H1 (cell line): ENCODE measurements around the gene DNAH8. TPM values are rescaled to one million over a fixed set of nuclear protein-coding genes. Genes with fewer than 3 reads are reported as not detected.

ENCODE experiments used
- CTCF ChIA-PET: fragments of 300-600 bp; sonication (Branson Sonifier 250); formaldehyde crosslinking; loops from one replicate; lab custom pipeline; 2021; ENCODE audit not compliant: partially characterized antibody; lab: Charles Lee
- POLR2A ChIA-PET: fragments of 300-600 bp; sonication (Branson Sonifier 250); formaldehyde crosslinking; loops from one replicate; lab custom pipeline; 2021; ENCODE audit warnings: inconsistent platforms; ENCODE audit not compliant: partially characterized antibody; lab: Charles Lee
- DNase-seq, 2 experiments: peaks; one replicate each; pipeline versions ENCODE4 v3.0.0 to v3.0.0-alpha.2; 2010 to 2022; ENCODE audit warnings: low spot score in 2 of 2, low read depth in 1 of 2, mixed read lengths in 1 of 2
- FAIRE-seq: peaks from 2 replicates; lab custom pipeline; 2011; peaks lifted over from hg19 to GRCh38; lab: Jason Lieb, UNC
- H2AFZ ChIP-seq: 2 replicates; pipeline ENCODE4 v1.8.1; 2012; ENCODE audit warnings: low read length, inconsistent platforms
- H2AK5ac ChIP-seq: 2 replicates; pipeline ENCODE4 v1.6.1; 2013; ENCODE audit warnings: low read depth, low read length
- H2BK120ac ChIP-seq: replicated peaks from 2 replicates; pipeline ENCODE3; 2013; ENCODE audit warnings: low read depth, low read length, inconsistent platforms
- H2BK12ac ChIP-seq: 2 replicates; pipeline ENCODE4 v1.6.1; 2013; ENCODE audit warnings: low read depth, low read length
- H2BK15ac ChIP-seq: 2 replicates; pipeline ENCODE4 v1.6.1; 2013; ENCODE audit warnings: low read length
- H2BK20ac ChIP-seq: 2 replicates; pipeline ENCODE4 v1.6.1; 2013; ENCODE audit warnings: low read length
- H2BK5ac ChIP-seq: 2 replicates; pipeline ENCODE4 v1.6.1; 2013; ENCODE audit warnings: low read depth, low read length
- H3K14ac ChIP-seq: 2 replicates; pipeline ENCODE4 v1.6.1; 2013; ENCODE audit warnings: inconsistent platforms; ENCODE audit not compliant: insufficient read length
- H3K18ac ChIP-seq: 2 replicates; pipeline ENCODE4 v1.6.1; 2013; ENCODE audit warnings: low read length; ENCODE audit errors: extremely low read depth
- H3K23ac ChIP-seq: 2 replicates; pipeline ENCODE4 v1.6.1; 2013; ENCODE audit warnings: inconsistent platforms; ENCODE audit not compliant: insufficient read length
- H3K23me2 ChIP-seq: 2 replicates; pipeline ENCODE4 v1.6.1; 2013; ENCODE audit warnings: low read depth, low read length
- H3K27ac ChIP-seq: 2 replicates; pipeline ENCODE4 v1.6.1; 2011; ENCODE audit warnings: low read depth, low read length, inconsistent platforms
- H3K27me3 ChIP-seq, 4 experiments: replicated peaks in 1 of 4; 1 replicate in 1 of 4; 2 replicates in 3 of 4; pipeline versions ENCODE4 v1.6.1 to v1.8.1; 2011 to 2013; ENCODE audit warnings: low read length in 3 of 4, mild to moderate bottlenecking in 3 of 4, inconsistent platforms in 2 of 4, mixed read lengths in 2 of 4, moderate library complexity in 1 of 4; ENCODE audit not compliant: control insufficient read depth in 3 of 4, insufficient read depth in 3 of 4; ENCODE audit errors: extremely low read depth in 1 of 4
- H3K36me3 ChIP-seq, 4 experiments: 2 replicates each; pipeline versions ENCODE4 v1.6.1 to v1.8.1; 2011 to 2013; ENCODE audit warnings: mild to moderate bottlenecking in 4 of 4, low read length in 3 of 4, moderate library complexity in 2 of 4, control low read depth in 1 of 4, inconsistent platforms in 1 of 4; ENCODE audit not compliant: insufficient read depth in 4 of 4, control insufficient read depth in 2 of 4
- H3K4ac ChIP-seq: replicated peaks from 2 replicates; pipeline ENCODE3; 2013; ENCODE audit warnings: low read length, low read depth, mixed read lengths, inconsistent platforms; ENCODE audit not compliant: insufficient read length
- H3K4me1 ChIP-seq, 4 experiments: replicated peaks in 1 of 4; 1 replicate in 1 of 4; 2 replicates in 3 of 4; pipeline versions ENCODE4 v1.6.1 to v1.8.1; 2011 to 2013; ENCODE audit warnings: low read length in 3 of 4, inconsistent platforms in 2 of 4, mixed read lengths in 1 of 4; ENCODE audit not compliant: insufficient read depth in 4 of 4, control insufficient read depth in 3 of 4
- H3K4me2 ChIP-seq, 2 experiments: 2 replicates each; pipeline versions ENCODE4 v1.6.1 to v1.8.1; 2011 to 2013; ENCODE audit warnings: low read depth in 2 of 2, low read length in 2 of 2, control low read depth in 1 of 2, inconsistent platforms in 1 of 2, mild to moderate bottlenecking in 1 of 2; ENCODE audit not compliant: insufficient read depth in 1 of 2
- H3K4me3 ChIP-seq, 4 experiments: fragments of 200-600, 300-600 bp in 1 of 4; sonication (generic), shearing (Covaris generic), sonication (Bioruptor Twin) in 1 of 4; 2 replicates each; pipeline versions ENCODE4 v1.5.1 to v1.8.1; 2011 to 2016; ENCODE audit warnings: low read length in 4 of 4, low read depth in 3 of 4, control low read depth in 2 of 4, inconsistent platforms in 2 of 4, mild to moderate bottlenecking in 2 of 4, mixed read lengths in 1 of 4, moderate library complexity in 1 of 4; ENCODE audit not compliant: insufficient read depth in 2 of 4; ENCODE audit errors: extremely low read depth in 1 of 4
- H3K56ac ChIP-seq: replicated peaks from 2 replicates; pipeline ENCODE3; 2013; ENCODE audit warnings: low read depth, mild to moderate bottlenecking, mixed read lengths, low read length, inconsistent platforms; ENCODE audit not compliant: insufficient read length
- H3K79me1 ChIP-seq: 2 replicates; pipeline ENCODE4 v1.6.1; 2013; ENCODE audit warnings: low read depth, low read length, control low read depth
- H3K79me2 ChIP-seq, 2 experiments: 2 replicates each; pipeline versions ENCODE4 v1.6.1 to v1.8.1; 2012 to 2013; ENCODE audit warnings: low read length in 2 of 2, mild to moderate bottlenecking in 2 of 2, inconsistent platforms in 1 of 2; ENCODE audit not compliant: insufficient read depth in 2 of 2, control insufficient read depth in 1 of 2
- H3K9ac ChIP-seq, 4 experiments: replicated peaks in 1 of 4; 1 replicate in 1 of 4; 2 replicates in 3 of 4; pipeline versions ENCODE4 v1.6.1 to v1.8.1; 2011 to 2013; ENCODE audit warnings: low read depth in 3 of 4, low read length in 3 of 4, control low read depth in 2 of 4, mild to moderate bottlenecking in 2 of 4, moderate library complexity in 2 of 4, inconsistent platforms in 1 of 4; ENCODE audit errors: extremely low read depth in 1 of 4
- H3K9me3 ChIP-seq, 2 experiments: 2 replicates each; pipeline versions ENCODE4 v1.6.1 to v1.8.1; 2012 to 2013; ENCODE audit warnings: mild to moderate bottlenecking in 2 of 2, moderate library complexity in 2 of 2, control low read depth in 1 of 2, inconsistent platforms in 1 of 2, low read depth in 1 of 2, low read length in 1 of 2, mixed read lengths in 1 of 2; ENCODE audit not compliant: insufficient read depth in 2 of 2
- H4K20me1 ChIP-seq, 2 experiments: replicated peaks in 1 of 2; 2 replicates each; pipeline versions ENCODE3 to v1.8.1; 2011 to 2013; ENCODE audit warnings: inconsistent platforms in 2 of 2, low read length in 2 of 2, mild to moderate bottlenecking in 1 of 2; ENCODE audit not compliant: insufficient read depth in 2 of 2, control insufficient read depth in 1 of 2
- H4K5ac ChIP-seq: 2 replicates; pipeline ENCODE4 v1.6.1; 2013; ENCODE audit warnings: low read length, low read depth, mixed read lengths, inconsistent platforms; ENCODE audit not compliant: insufficient read length
- H4K8ac ChIP-seq: 2 replicates; pipeline ENCODE4 v1.8.0; 2013; ENCODE audit warnings: mild to moderate bottlenecking, moderate library complexity, low read length, inconsistent platforms; ENCODE audit not compliant: insufficient read depth; ENCODE audit errors: extremely low read depth
- H4K91ac ChIP-seq: replicated peaks from 2 replicates; pipeline ENCODE3; 2013; ENCODE audit warnings: low read length, mixed read lengths, inconsistent platforms; ENCODE audit not compliant: insufficient read length
- ASH2L ChIP-seq: fragments of 200-600, 300-600 bp; sonication (generic); IDR thresholded peaks from one replicate; pipeline ENCODE4 v1.7.1; 2017; ENCODE audit warnings: low read length
- BACH1 ChIP-seq: IDR thresholded peaks from 2 replicates; pipeline ENCODE4 v1.6.1; 2012; ENCODE audit warnings: low read length, improper control_type of control experiment
- BCL11A ChIP-seq, 2 experiments: IDR thresholded peaks; one replicate each; pipeline ENCODE4 v1.6.1; 2011; ENCODE audit warnings: low read depth in 2 of 2, low read length in 2 of 2, mild to moderate bottlenecking in 2 of 2
- CBX8 ChIP-seq: fragments of 300-800, 300-1000 bp; sonication (generic); IDR thresholded peaks from 2 replicates; pipeline ENCODE4 v1.7.1; 2016; ENCODE audit warnings: low read depth, low read length, borderline replicate concordance
- MAFK ChIP-seq: IDR thresholded peaks from 2 replicates; pipeline ENCODE4 v1.6.1; 2012; ENCODE audit warnings: low read depth, mild to moderate bottlenecking, improper control_type of control experiment, low read length
- NRF1 ChIP-seq: IDR thresholded peaks from 2 replicates; pipeline ENCODE4 v1.6.1; 2011; ENCODE audit warnings: mild to moderate bottlenecking, low read depth, low read length, improper control_type of control experiment
- RAD21 ChIP-seq, 2 experiments: IDR thresholded peaks in 1 of 2; conservative IDR thresholded peaks in 1 of 2; 2 replicates each; pipeline ENCODE4 v1.6.1; 2011; ENCODE audit warnings: low read depth in 2 of 2, low read length in 2 of 2, improper control_type of control experiment in 1 of 2, inconsistent platforms in 1 of 2, mild to moderate bottlenecking in 1 of 2, moderate library complexity in 1 of 2
- SIRT6 ChIP-seq: IDR thresholded peaks from one replicate; pipeline ENCODE4 v1.7.1; 2012; ENCODE audit warnings: low read length, inconsistent platforms
- SP1 ChIP-seq: IDR thresholded peaks from 2 replicates; pipeline ENCODE4 v1.6.1; 2011; ENCODE audit warnings: low read depth, low read length
- SP2 ChIP-seq: IDR thresholded peaks from 2 replicates; pipeline ENCODE4 v1.6.1; 2012; ENCODE audit warnings: mild to moderate bottlenecking, low read length, inconsistent platforms
- SUZ12 ChIP-seq: fragments of 200-600 bp; sonication (generic); IDR thresholded peaks from 2 replicates; pipeline ENCODE4 v1.6.1; 2012; ENCODE audit warnings: mild to moderate bottlenecking, inconsistent platforms, low read length, moderate library complexity, mixed read lengths
- WGBS, 2 experiments: shearing (Covaris generic) in 1 of 2; methylation state at CpG; one replicate each; pipeline versions ENCODE4 v1.1.6 to v1.1.7; 2013 to 2015; ENCODE audit warnings: low lambda C conversion rate in 2 of 2, mixed read lengths in 2 of 2, inconsistent platforms in 1 of 2, low coverage in 1 of 2, missing lambda C conversion rate in 1 of 2; ENCODE audit not compliant: insufficient replicate concordance in 2 of 2, insufficient coverage in 1 of 2, insufficient read length in 1 of 2; ENCODE audit errors: extremely low coverage in 1 of 2, missing lambda C conversion rate in 1 of 2; 5-methylcytosine and 5-hydroxymethylcytosine counted together
- polyA plus RNA-seq, 7 experiments: library from polyadenylated mRNA; depleted of rRNA in 3 of 7; stranded (reverse) in 5 of 7; unstranded in 2 of 7; fragments of >200 nt in 5 of 7; fragments of 200-250 nt in 2 of 7; gene quantifications; 1 replicate in 5 of 7; 2 replicates in 1 of 7; 4 replicates in 1 of 7; pipeline versions ENCODE4 v1.2.1 to v1.2.3, GENCODE V29; 2011 to 2013; ENCODE audit warnings: missing spikeins in 2 of 7, mixed read lengths in 2 of 7
- total RNA-seq: library from RNA; stranded (reverse); fragmentation: NEBNext Ultra II Directional; extraction: Animal tissue kit (Norgen Biotek cat#: 25700); gene quantifications from 2 replicates; pipeline ENCODE4 v1.2.1, GENCODE V29; 2021

The DNAH8 gene
- total and polyA plus RNA-seq, 2 of the 8 experiments (the other 6 are each of a cell fraction or from before 2014, with no cell fraction given) = under 0.01 TPM; not detected in 1

DNA sequence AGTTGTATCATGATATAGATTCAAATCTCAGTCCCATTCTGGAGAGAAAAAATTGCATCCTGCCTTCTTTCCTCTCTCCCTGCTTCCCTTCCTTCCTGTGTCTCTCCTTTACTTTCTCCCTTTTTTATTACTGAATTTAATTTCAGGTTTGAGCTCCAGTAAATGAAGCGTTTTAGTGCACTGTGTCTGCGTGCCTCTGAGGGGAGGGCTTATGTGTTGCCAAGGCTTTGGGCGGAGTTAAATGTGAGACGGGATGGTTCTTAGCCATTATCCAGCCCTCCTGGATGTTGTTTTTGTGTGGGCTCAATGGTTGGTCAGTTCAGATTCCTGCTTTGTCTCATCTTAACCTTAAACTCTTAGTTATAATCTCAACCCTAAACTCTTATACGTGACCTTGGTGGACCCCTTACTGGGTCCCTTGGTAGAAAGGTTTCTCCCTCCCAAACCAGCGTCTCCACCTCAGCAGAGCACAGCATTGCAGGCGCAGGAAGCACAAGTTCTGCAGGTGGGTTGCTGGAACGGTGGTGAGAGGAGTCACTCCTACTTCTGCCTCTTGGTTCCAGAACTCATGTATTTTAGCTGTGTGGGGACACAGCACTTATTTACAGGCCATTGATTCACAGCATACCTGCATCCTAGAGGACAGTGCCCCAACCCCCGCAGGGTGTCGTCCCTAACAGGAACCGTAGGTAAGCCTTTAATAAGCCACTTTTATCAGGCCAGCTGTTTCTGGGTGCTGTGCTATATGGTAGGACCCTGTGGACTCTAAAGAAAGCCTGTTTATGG is 68.5 kb downstream of the DNAH8 start:
- no peaks in the 10 kb centered on the region for H3K79me2 ChIP-seq
- no peaks in the 10 kb centered on the region for H3K36me3 ChIP-seq
- H3K9me3 ChIP-seq = no peaks in the 10 kb centered on the region
- H3K23ac ChIP-seq = no peak overlapping the region
- H3K4me3 ChIP-seq = peak overlapping the region in 1 of 4 experiments; percentile 15; a peak in 2 of 8 replicates
- no peak overlapping the region for H2BK120ac ChIP-seq
- peaks cover 0 to 10% (median 5%) of the 10 kb centered on the region in 4 experiments; a peak in 3 of 7 replicates for H3K4me1 ChIP-seq
- no peak overlapping the region; a peak in 1 of 7 replicates for H3K9ac ChIP-seq
- H3K23me2 ChIP-seq = no peaks in the 10 kb centered on the region
- no peak overlapping the region for H2AK5ac ChIP-seq
- no peak overlapping the region for H2BK12ac ChIP-seq
- peak overlapping the region; percentile 99 for H2AFZ ChIP-seq
- H3K14ac ChIP-seq = no peak overlapping the region
- no peak overlapping the region for H3K4ac ChIP-seq
- no peak overlapping the region for H3K27ac ChIP-seq
- no peak overlapping the region for H2BK20ac ChIP-seq
- H3K79me1 ChIP-seq = no peaks in the 10 kb centered on the region
- H3K27me3 ChIP-seq = no peaks in the 10 kb centered on the region
- H3K56ac ChIP-seq = no peak overlapping the region
- H3K18ac ChIP-seq = no peak overlapping the region
- H4K20me1 ChIP-seq = no peaks in the 10 kb centered on the region
- H2BK15ac ChIP-seq = no peak overlapping the region
- no peak for DNase-seq
- peak overlapping the region; percentile 41 to 48 for H3K4me2 ChIP-seq
- no peak overlapping the region for H4K8ac ChIP-seq
- H4K91ac ChIP-seq = no peak overlapping the region
- WGBS, 2 experiments = 46% methylated on average over 11 of the region's 11 CpGs; no CpG with 5 or more reads in 1 of the 2 experiments
- ChIA-PET POLR2A (interaction anchor here (0.9 kb wide), 1 partner anchor 10 kb away, joined by 3 read pairs; no protein-coding TSS in a partner anchor), CTCF (interaction anchor here (0.6 to 2.5 kb wide), 6 partner anchors 11 to 957 kb away, joined by 3 to 8 read pairs (median 4); no protein-coding TSS in a partner anchor)
- H4K5ac ChIP-seq = no peak overlapping the region
- peak; percentile 68 for FAIRE-seq
- H2BK5ac ChIP-seq = no peak overlapping the region
- TF ChIP-seq RAD21 (IDR thresholded peaks at IDR 0.05 in 1 of 2, conservative IDR thresholded peaks at IDR 0.05 in 1 of 2; ENCODE audit: low read depth in 2 of 2, low read length in 2 of 2) = no peak
- TF ChIP-seq BCL11A (IDR thresholded peaks at IDR 0.05; ENCODE audit: low read depth in 2 of 2, low read length in 2 of 2) = no peak
- no peak for TF ChIP-seq SUZ12
- no peak for TF ChIP-seq MAFK
- TF ChIP-seq ASH2L = no peak
- no peak for TF ChIP-seq NRF1
- no peak for TF ChIP-seq CBX8
- no peak for TF ChIP-seq BACH1
- TF ChIP-seq SIRT6 = no peak
- no peak for TF ChIP-seq SP1
- no peak for TF ChIP-seq SP2
